K562 (cell line): ENCODE measurements around the gene TSPAN1. TPM values are rescaled to one million over a fixed set of nuclear protein-coding genes. Genes with fewer than 3 reads are reported as not detected.

ENCODE experiments used
- AFF4 ChIP-seq: sonication (generic); formaldehyde crosslinking; IDR thresholded peaks from 2 replicates; pipeline ENCODE4 v1.8.0; 2023; ENCODE audit warnings: mild to moderate bottlenecking, missing genetic modification reagents
- FIP1L1 ChIP-seq: fragments of 200-400 bp; formaldehyde crosslinking; IDR thresholded peaks from 2 replicates; pipeline ENCODE4 v1.6.1; 2018; ENCODE audit warnings: mild to moderate bottlenecking, low read depth, low read length; ENCODE audit not compliant: poor library complexity, severe bottlenecking
- FOS ChIP-seq: IDR thresholded peaks from 3 replicates; pipeline ENCODE4 v1.6.1; 2011; ENCODE audit not compliant: insufficient read length; ENCODE audit errors: extremely low read depth
- HCFC1 ChIP-seq: IDR thresholded peaks from 2 replicates; pipeline ENCODE4 v1.6.1; 2012; ENCODE audit warnings: low read depth, low read length, improper control_type of control experiment
- HDAC8 ChIP-seq: fragments of 450-650 bp; IDR thresholded peaks from 2 replicates; pipeline ENCODE4 v1.6.1; 2016; ENCODE audit warnings: mild to moderate bottlenecking, missing genetic modification characterization, moderate library complexity, missing compliant biosample characterization
- HMGN3 ChIP-seq: IDR thresholded peaks from 2 replicates; pipeline ENCODE4 v1.6.1; 2011; ENCODE audit warnings: borderline replicate concordance, low read depth, mild to moderate bottlenecking, mixed read lengths, low read length; ENCODE audit not compliant: insufficient read length; ENCODE audit errors: extremely low read depth
- KAT8 ChIP-seq: fragments of 450-650 bp; IDR thresholded peaks from 2 replicates; pipeline ENCODE4 v1.6.1; 2016; ENCODE audit warnings: low read depth, mild to moderate bottlenecking
- KHSRP ChIP-seq: fragments of 450-650 bp; IDR thresholded peaks from 2 replicates; pipeline ENCODE4 v1.6.1; 2017
- L3MBTL2 ChIP-seq: fragments of 450-650 bp; IDR thresholded peaks from 2 replicates; pipeline ENCODE4 v1.6.1; 2016; ENCODE audit warnings: mild to moderate bottlenecking, moderate library complexity
- NR3C1 ChIP-seq: sonication (generic); formaldehyde crosslinking; IDR thresholded peaks from 2 replicates; pipeline ENCODE4 v1.8.1; 2022; ENCODE audit warnings: missing genetic modification reagents
- NRF1 ChIP-seq, 2 experiments: fragments of 450-650 bp; IDR thresholded peaks in 1 of 2; conservative IDR thresholded peaks in 1 of 2; 2 replicates each; pipeline ENCODE4 v1.6.1; 2014; ENCODE audit warnings: mild to moderate bottlenecking in 2 of 2
- RAD51 ChIP-seq: fragments of 450-650 bp; IDR thresholded peaks from 2 replicates; pipeline ENCODE4 v1.7.1; 2016; ENCODE audit warnings: low read depth, mild to moderate bottlenecking, borderline replicate concordance
- RBFOX2 ChIP-seq: fragments of 200-400 bp; formaldehyde crosslinking; IDR thresholded peaks from 2 replicates; pipeline ENCODE4 v1.6.1; 2017; ENCODE audit warnings: low read depth, mild to moderate bottlenecking, low read length, moderate library complexity
- SP2 ChIP-seq: IDR thresholded peaks from 2 replicates; pipeline ENCODE4 v1.6.1; 2011; ENCODE audit warnings: mild to moderate bottlenecking, low read depth, low read length, moderate library complexity; ENCODE audit not compliant: poor library complexity, severe bottlenecking; ENCODE audit errors: extremely low read depth
- TBP ChIP-seq: optimal IDR thresholded peaks from 2 replicates; pipeline ENCODE3; 2011; ENCODE audit warnings: low read depth, low read length, improper control_type of control experiment
- THRAP3 ChIP-seq: fragments of 450-650 bp; IDR thresholded peaks from 2 replicates; pipeline ENCODE4 v1.6.1; 2016; ENCODE audit warnings: mild to moderate bottlenecking, inconsistent platforms, borderline replicate concordance
- U2AF1 ChIP-seq: fragments of 200-400 bp; formaldehyde crosslinking; optimal IDR thresholded peaks from 2 replicates; pipeline ENCODE3; 2017; ENCODE audit warnings: mild to moderate bottlenecking, low read depth, low read length, moderate library complexity
- ZFPM2 ChIP-seq: fragments of 250-450 bp; sonication (Bioruptor Pico); IDR thresholded peaks from 2 replicates; pipeline ENCODE4 v1.5.1; 2022; ENCODE audit warnings: mild to moderate bottlenecking
- ZFX ChIP-seq: sonication (generic); formaldehyde crosslinking; IDR thresholded peaks from 2 replicates; pipeline ENCODE4 v1.8.0; 2022; ENCODE audit warnings: mild to moderate bottlenecking, missing genetic modification reagents, moderate library complexity
- polyA plus RNA-seq, 8 experiments: library from polyadenylated mRNA; depleted of rRNA in 4 of 8; stranded (reverse) in 5 of 8; unstranded in 3 of 8; fragments of >200 nt; fragmentation: Nextera tagmentation in 2 of 8; fragmentation: Illumina TruSeq in 1 of 8; extraction: Ambion mirVana in 2 of 8; extraction: Trizol in 1 of 8; gene quantifications; 2 replicates each; pipeline versions ENCODE4 v1.2.1 to v1.2.3, GENCODE V29; 2011 to 2014; ENCODE audit warnings: inconsistent platforms in 1 of 8, missing spikeins in 1 of 8
- total RNA-seq, 7 experiments: library from RNA; depleted of rRNA in 6 of 7; stranded (reverse); fragments of >200 nt in 6 of 7; fragmentation: Illumina TruSeq in 2 of 7; extraction: Trizol in 2 of 7; gene quantifications; 2 replicates each; pipeline versions ENCODE4 v1.2.1 to v1.2.3, GENCODE V29; 2011 to 2021; ENCODE audit warnings: low replicate concordance in 1 of 7
- TF ChIP-seq, protein P1 (sequence below): fragments of 200-800 bp; sonication (Bioruptor generic); IDR thresholded peaks from 2 replicates; pipeline ENCODE4 v1.6.1; 2017; ENCODE audit warnings: missing genetic modification characterization, missing compliant biosample characterization
- TF ChIP-seq, protein P2 (sequence below): sonication (generic); formaldehyde crosslinking; IDR thresholded peaks from 2 replicates; pipeline ENCODE4 v1.8.0; 2022; ENCODE audit warnings: missing genetic modification reagents, mild to moderate bottlenecking, borderline replicate concordance

The TSPAN1 gene
- total and polyA plus RNA-seq, 9 of the 15 experiments (the other 6 are each of a cell fraction or from before 2014, with no cell fraction given) = 0.58 TPM; not detected in 8

DNA sequence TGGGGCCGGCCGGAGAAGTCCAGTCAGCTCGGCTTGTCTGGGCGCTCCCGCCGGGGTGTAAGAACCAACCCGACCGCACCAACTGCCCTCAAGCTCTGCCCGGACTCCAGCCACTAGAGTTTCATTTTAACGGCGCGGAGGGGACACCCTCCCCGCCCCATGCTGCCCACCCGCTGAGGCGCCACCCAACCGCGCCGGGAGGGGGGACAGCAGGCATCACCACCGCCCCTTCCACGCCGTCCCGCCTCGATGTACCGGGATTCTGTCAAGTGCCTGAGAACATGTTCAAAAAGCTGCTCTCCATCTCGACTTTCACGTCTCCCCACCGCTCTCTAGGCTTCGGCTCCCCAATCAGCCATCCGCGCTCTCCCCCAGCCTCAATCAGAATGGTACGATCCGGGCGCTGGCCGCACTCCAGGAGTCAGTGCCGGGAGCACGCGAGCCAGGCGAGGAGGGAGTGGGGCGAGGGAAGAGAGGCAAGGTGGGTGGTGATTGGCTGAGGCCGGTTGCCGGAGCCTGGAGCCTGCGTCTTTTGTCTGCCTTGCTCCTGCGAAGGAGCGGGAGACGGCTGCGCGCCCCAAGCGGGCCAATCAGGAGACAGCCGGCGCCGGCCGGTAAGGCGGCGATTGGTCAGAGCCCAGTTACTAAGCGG lies 42.2 kb upstream of the TSPAN1 start, which contains the start of gene PIK3R3 (continued):
- TF ChIP-seq ZFX (CRISPR knock-in tag) = peak; percentile 71
- peak; percentile 74; the same call in 1 of the 2 replicates for TF ChIP-seq HDAC8
- peak; percentile 81 for TF ChIP-seq FOS
- peak; percentile 78 for TF ChIP-seq FIP1L1
- no peak for TF ChIP-seq THRAP3
- TF ChIP-seq AFF4 (CRISPR knock-in tag) = peak; percentile 92
- peak; percentile 46; the same call in 1 of the 2 replicates for TF ChIP-seq HCFC1
- TF ChIP-seq, protein P1, sequence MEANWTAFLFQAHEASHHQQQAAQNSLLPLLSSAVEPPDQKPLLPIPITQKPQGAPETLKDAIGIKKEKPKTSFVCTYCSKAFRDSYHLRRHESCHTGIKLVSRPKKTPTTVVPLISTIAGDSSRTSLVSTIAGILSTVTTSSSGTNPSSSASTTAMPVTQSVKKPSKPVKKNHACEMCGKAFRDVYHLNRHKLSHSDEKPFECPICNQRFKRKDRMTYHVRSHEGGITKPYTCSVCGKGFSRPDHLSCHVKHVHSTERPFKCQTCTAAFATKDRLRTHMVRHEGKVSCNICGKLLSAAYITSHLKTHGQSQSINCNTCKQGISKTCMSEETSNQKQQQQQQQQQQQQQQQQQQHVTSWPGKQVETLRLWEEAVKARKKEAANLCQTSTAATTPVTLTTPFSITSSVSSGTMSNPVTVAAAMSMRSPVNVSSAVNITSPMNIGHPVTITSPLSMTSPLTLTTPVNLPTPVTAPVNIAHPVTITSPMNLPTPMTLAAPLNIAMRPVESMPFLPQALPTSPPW (CRISPR knock-in tag) = peak; percentile 99
- TF ChIP-seq HMGN3 = peak; percentile 76
- TF ChIP-seq, protein P2, sequence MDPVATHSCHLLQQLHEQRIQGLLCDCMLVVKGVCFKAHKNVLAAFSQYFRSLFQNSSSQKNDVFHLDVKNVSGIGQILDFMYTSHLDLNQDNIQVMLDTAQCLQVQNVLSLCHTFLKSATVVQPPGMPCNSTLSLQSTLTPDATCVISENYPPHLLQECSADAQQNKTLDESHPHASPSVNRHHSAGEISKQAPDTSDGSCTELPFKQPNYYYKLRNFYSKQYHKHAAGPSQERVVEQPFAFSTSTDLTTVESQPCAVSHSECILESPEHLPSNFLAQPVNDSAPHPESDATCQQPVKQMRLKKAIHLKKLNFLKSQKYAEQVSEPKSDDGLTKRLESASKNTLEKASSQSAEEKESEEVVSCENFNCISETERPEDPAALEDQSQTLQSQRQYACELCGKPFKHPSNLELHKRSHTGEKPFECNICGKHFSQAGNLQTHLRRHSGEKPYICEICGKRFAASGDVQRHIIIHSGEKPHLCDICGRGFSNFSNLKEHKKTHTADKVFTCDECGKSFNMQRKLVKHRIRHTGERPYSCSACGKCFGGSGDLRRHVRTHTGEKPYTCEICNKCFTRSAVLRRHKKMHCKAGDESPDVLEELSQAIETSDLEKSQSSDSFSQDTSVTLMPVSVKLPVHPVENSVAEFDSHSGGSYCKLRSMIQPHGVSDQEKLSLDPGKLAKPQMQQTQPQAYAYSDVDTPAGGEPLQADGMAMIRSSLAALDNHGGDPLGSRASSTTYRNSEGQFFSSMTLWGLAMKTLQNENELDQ (CRISPR knock-in tag) = peak; percentile 77; the same call in 1 of the 2 replicates
- TF ChIP-seq L3MBTL2 = peak; percentile 100
- TF ChIP-seq KHSRP = peak; percentile 74
- no peak for TF ChIP-seq ZFPM2 (CRISPR knock-in tag)
- peak; percentile 96; the same call in 1 of the 2 replicates for TF ChIP-seq NR3C1
- TF ChIP-seq U2AF1 = peak; percentile 70
- peak; percentile 99 for TF ChIP-seq RBFOX2
- TF ChIP-seq RAD51 = peak; percentile 23; the same call in 1 of the 2 replicates
- no peak for TF ChIP-seq SP2
- TF ChIP-seq TBP = peak; percentile 97
- peak; percentile 93 to 94 for TF ChIP-seq NRF1 (conservative IDR thresholded peaks at IDR 0.05 in 1 of 2, IDR thresholded peaks at IDR 0.05 in 1 of 2)
- no peak for TF ChIP-seq KAT8
